DMS 273 treated with DMSO at 0.1 percent for 48 hours (cell line): ENCODE measurements around the gene ERI3.

Source experiments
- DNase-seq: peaks from one replicate; lab custom pipeline; 2025; lab: John Stamatoyannopoulos, UW

ERI3 gene

GRCh38 chr1:44261171-44261817 lies 93.8 kb downstream of the ERI3 start:
- no peak for DNase-seq

- no peak for DNase-seq
These were observed 94.3 kb downstream of the ERI3 start for GRCh38 chr1:44260792-44261170.

- DNase-seq: no peak
These were observed 96.0 kb downstream of the ERI3 start for GRCh38 chr1:44259090-44259489.

GRCh38 chr1:44256762-44257554 lies 98.1 kb downstream of the ERI3 start:
- DNase-seq: no peak

- DNase-seq: no peak
These were observed 100.6 kb downstream of the ERI3 start for GRCh38 chr1:44254392-44254910.

GRCh38 chr1:44251989-44252671 lies 102.9 kb downstream of the ERI3 start:
- no peak for DNase-seq

GRCh38 chr1:44251486-44251885 lies 103.6 kb downstream of the ERI3 start:
- DNase-seq: no peak

- no peak for DNase-seq
These were observed 104.8 kb downstream of the ERI3 start for GRCh38 chr1:44250068-44250781.

- no peak for DNase-seq
These were observed 105.5 kb downstream of the ERI3 start for GRCh38 chr1:44249543-44249942.

GRCh38 chr1:44246806-44247205 lies 108.3 kb downstream of the ERI3 start:
- DNase-seq: no peak

GRCh38 chr1:44244986-44245385 lies 110.1 kb downstream of the ERI3 start:
- no peak for DNase-seq

- no peak for DNase-seq
These were observed 111.1 kb downstream of the ERI3 start for GRCh38 chr1:44243782-44244495.

GRCh38 chr1:44242746-44243145 lies 112.3 kb downstream of the ERI3 start:
- no peak for DNase-seq

GRCh38 chr1:44240802-44241671 lies 114.0 kb downstream of the ERI3 start:
- no peak for DNase-seq

- no peak for DNase-seq
These were observed 115.1 kb downstream of the ERI3 start for GRCh38 chr1:44239961-44240371.

GRCh38 chr1:44239331-44239960 lies 115.6 kb downstream of the ERI3 start:
- DNase-seq: no peak

- no peak for DNase-seq
These were observed 116.4 kb downstream of the ERI3 start for GRCh38 chr1:44238660-44239059.

- no peak for DNase-seq
These were observed 117.2 kb downstream of the ERI3 start for GRCh38 chr1:44237721-44238457.
